ENCODE results near the gene TMCO6. TPM values are rescaled to one million over a fixed set of nuclear protein-coding genes. Genes with fewer than 3 reads are reported as not detected.

Gene TMCO6
- total and polyA plus RNA-seq, 9 of the 15 experiments (the other 6 are each of a cell fraction or from before 2014, with no cell fraction given): 3.4 to 46.4 (median 16.7) TPM

GRCh38 chr5:140611020-140611521 lies 28.2 kb upstream of the TMCO6 start (continued):
- peak; percentile 79 for TF ChIP-seq ETV5 (CRISPR knock-in tag; IDR thresholded peaks at IDR 0.05; ENCODE audit: low read depth)
- no peak for TF ChIP-seq E2F3 (CRISPR knock-in tag; IDR thresholded peaks at IDR 0.05)
- TF ChIP-seq CBX5 (IDR thresholded peaks at IDR 0.05; ENCODE audit: borderline replicate concordance, low read depth): peak; percentile 79
- peak; percentile 43 to 84 for TF ChIP-seq AFF1 (IDR thresholded peaks at IDR 0.05; ENCODE audit: low read depth in 1 of 2, partially characterized antibody in 2 of 2)
- peak; percentile 8 for TF ChIP-seq DACH1 (IDR thresholded peaks at IDR 0.05; ENCODE audit: partially characterized antibody)
- TF ChIP-seq ARID2 (IDR thresholded peaks at IDR 0.05): no peak
- no peak for TF ChIP-seq NELFE (IDR thresholded peaks at IDR 0.05; ENCODE audit: insufficient read depth, insufficient read length)
- TF ChIP-seq SOX6 (IDR thresholded peaks at IDR 0.05): peak; percentile 100

Measured in K562 (cell line).